Vagina (tissue), 2 donors: ENCODE measurements around the gene DNAH6.

Source experiments
- POLR2A ChIP-seq, 2 donors: fragments of 450-650 bp; IDR thresholded peaks; one replicate each; pipeline ENCODE4 v1.6.1; 2017; ENCODE audit warnings: antibody characterized with exemption in 2 of 2, mild to moderate bottlenecking in 2 of 2, moderate library complexity in 2 of 2
- POLR2AphosphoS5 ChIP-seq, 2 donors: sonication (generic); formaldehyde crosslinking; IDR thresholded peaks; one replicate each; pipeline ENCODE4 v1.9.0; 2017; ENCODE audit warnings: antibody characterized with exemption in 2 of 2, mild to moderate bottlenecking in 2 of 2, low read depth in 1 of 2; ENCODE audit not compliant: insufficient read depth in 1 of 2
- TF ChIP-seq, protein P1 (sequence below), 3 experiments: fragments of 450-650 bp in 2 of 3; fragments of 200-600 bp in 1 of 3; sonication (generic) in 1 of 3; IDR thresholded peaks; one replicate each; pipeline ENCODE4 v1.5.1; 2017 to 2019; ENCODE audit warnings: antibody characterized with exemption in 3 of 3, mild to moderate bottlenecking in 2 of 3, moderate library complexity in 2 of 3

DNA sequence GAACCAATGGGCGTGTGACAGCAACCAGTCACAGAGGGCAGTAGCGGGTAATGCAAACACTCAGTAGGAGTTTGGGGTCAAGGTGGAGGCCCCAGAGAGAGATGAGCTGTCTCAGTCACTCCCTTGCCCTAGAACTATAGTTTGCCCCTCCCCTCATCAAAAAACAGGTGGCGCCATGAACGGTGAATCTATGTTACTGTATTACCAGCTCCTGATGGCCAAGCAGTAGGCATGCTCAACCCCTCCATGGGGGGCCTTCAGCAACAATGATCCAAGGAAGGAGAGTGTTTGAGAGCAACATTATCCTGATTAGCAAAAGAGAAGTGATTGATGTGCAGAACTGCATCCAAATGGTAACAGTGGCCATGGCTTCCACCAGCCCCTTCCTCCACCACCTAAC lies 334.2 kb downstream of the DNAH6 start:
- TF ChIP-seq, protein P1, sequence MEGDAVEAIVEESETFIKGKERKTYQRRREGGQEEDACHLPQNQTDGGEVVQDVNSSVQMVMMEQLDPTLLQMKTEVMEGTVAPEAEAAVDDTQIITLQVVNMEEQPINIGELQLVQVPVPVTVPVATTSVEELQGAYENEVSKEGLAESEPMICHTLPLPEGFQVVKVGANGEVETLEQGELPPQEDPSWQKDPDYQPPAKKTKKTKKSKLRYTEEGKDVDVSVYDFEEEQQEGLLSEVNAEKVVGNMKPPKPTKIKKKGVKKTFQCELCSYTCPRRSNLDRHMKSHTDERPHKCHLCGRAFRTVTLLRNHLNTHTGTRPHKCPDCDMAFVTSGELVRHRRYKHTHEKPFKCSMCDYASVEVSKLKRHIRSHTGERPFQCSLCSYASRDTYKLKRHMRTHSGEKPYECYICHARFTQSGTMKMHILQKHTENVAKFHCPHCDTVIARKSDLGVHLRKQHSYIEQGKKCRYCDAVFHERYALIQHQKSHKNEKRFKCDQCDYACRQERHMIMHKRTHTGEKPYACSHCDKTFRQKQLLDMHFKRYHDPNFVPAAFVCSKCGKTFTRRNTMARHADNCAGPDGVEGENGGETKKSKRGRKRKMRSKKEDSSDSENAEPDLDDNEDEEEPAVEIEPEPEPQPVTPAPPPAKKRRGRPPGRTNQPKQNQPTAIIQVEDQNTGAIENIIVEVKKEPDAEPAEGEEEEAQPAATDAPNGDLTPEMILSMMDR (IDR thresholded peaks at IDR 0.05) = no peak
- TF ChIP-seq POLR2AphosphoS5 (IDR thresholded peaks at IDR 0.05; ENCODE audit: insufficient read depth in 1 of 2, low read depth in 1 of 2) (no peak), POLR2A (IDR thresholded peaks at IDR 0.05) (no peak)
